T-cell (primary cell): ENCODE measurements around the gene TMEM131L. TPM values are rescaled to one million over a fixed set of nuclear protein-coding genes. Genes with fewer than 3 reads are reported as not detected.
"Not testable (repeated sequence)": the region's sequence is repeated elsewhere in the genome, so short reads cannot be mapped to it uniquely, and the experiment has no call there.

Experiments used
- ATAC-seq, 4 experiments: fragments of 200-7000 bp in 3 of 4; fragments of 150-1000 bp in 1 of 4; cut with Tn5 transposase; replicated peaks in 1 of 4; 1 replicate in 3 of 4; 2 replicates in 1 of 4; pipeline ENCODE4 v1.10.0; 2021; ENCODE audit warnings: moderate library complexity in 3 of 4, mild to moderate bottlenecking in 2 of 4, moderate number of reproducible peaks in 1 of 4
- CTCF ChIA-PET, 2 donors: fragments of 300-600 bp; sonication (Branson Sonifier 250); formaldehyde crosslinking; loops; one replicate each; lab custom pipeline; 2022; ENCODE audit warnings: antibody characterized with exemption in 2 of 2; lab: Charles Lee
- POLR2A ChIA-PET, 2 donors: fragments of 300-600 bp; sonication (Branson Sonifier 250); formaldehyde crosslinking; loops; one replicate each; lab custom pipeline; 2022; ENCODE audit warnings: antibody characterized with exemption in 2 of 2; lab: Charles Lee
- DNase-seq, 35 experiments: peaks; one replicate each; pipeline versions ENCODE4 v3.0.0 to v3.0.0-alpha.2; 2013 to 2023
- H3K27ac ChIP-seq: one replicate; pipeline ENCODE4 v1.5.1; 2013; ENCODE audit warnings: low read length
- H3K27me3 ChIP-seq, 2 experiments: replicated peaks in 1 of 2; 1 replicate in 1 of 2; 2 replicates in 1 of 2; pipeline versions ENCODE4 v1.6.1 to v1.7.0; 2013; ENCODE audit warnings: low read length in 1 of 2, mixed read lengths in 1 of 2; ENCODE audit not compliant: control insufficient read depth in 2 of 2, insufficient read depth in 2 of 2; ENCODE audit errors: extremely low read depth in 1 of 2
- H3K36me3 ChIP-seq, 2 donors: 1 replicate in 1 of 2; 2 replicates in 1 of 2; pipeline versions ENCODE4 v1.6.1 to v1.7.0; 2013; ENCODE audit warnings: low read length in 1 of 2; ENCODE audit not compliant: control insufficient read depth in 2 of 2, insufficient read depth in 1 of 2; ENCODE audit errors: extremely low read depth in 1 of 2
- H3K4me1 ChIP-seq, 2 experiments: 1 replicate in 1 of 2; 2 replicates in 1 of 2; pipeline versions ENCODE4 v1.6.1 to v1.7.0; 2013; ENCODE audit warnings: low read length in 2 of 2, mixed read lengths in 1 of 2; ENCODE audit not compliant: insufficient read depth in 2 of 2, control insufficient read depth in 1 of 2; ENCODE audit errors: extremely low read depth in 1 of 2
- H3K4me3 ChIP-seq, 2 donors: 1 replicate in 1 of 2; 2 replicates in 1 of 2; pipeline versions ENCODE4 v1.5.1 to v1.7.0; 2013; ENCODE audit warnings: mild to moderate bottlenecking in 2 of 2, low read length in 1 of 2, moderate library complexity in 1 of 2; ENCODE audit not compliant: control insufficient read depth in 1 of 2; ENCODE audit errors: extremely low read depth in 1 of 2
- H3K9me3 ChIP-seq: 2 replicates; pipeline ENCODE4 v1.7.0; 2013
- H3K27ac Mint-ChIP-seq, 2 donors: one replicate each; pipeline ENCODE4 v1.8.0; 2020 to 2021; ENCODE audit warnings: mild to moderate bottlenecking in 2 of 2, mixed read lengths in 2 of 2
- H3K27me3 Mint-ChIP-seq, 2 donors: one replicate each; pipeline ENCODE4 v1.8.0; 2021 to 2022; ENCODE audit warnings: mixed read lengths in 2 of 2
- H3K36me3 Mint-ChIP-seq: one replicate; pipeline ENCODE4 v1.8.0; 2021; ENCODE audit warnings: mixed read lengths
- H3K4me1 Mint-ChIP-seq, 3 donors: one replicate each; pipeline ENCODE4 v1.8.0; 2020 to 2022; ENCODE audit warnings: mixed read lengths in 3 of 3, mild to moderate bottlenecking in 1 of 3
- H3K4me3 Mint-ChIP-seq, 3 donors: one replicate each; pipeline ENCODE4 v1.8.0; 2020 to 2022; ENCODE audit warnings: mild to moderate bottlenecking in 3 of 3, mixed read lengths in 3 of 3, moderate library complexity in 3 of 3
- H3K9me3 Mint-ChIP-seq, 3 donors: one replicate each; pipeline ENCODE4 v1.8.0; 2020 to 2022; ENCODE audit warnings: mixed read lengths in 3 of 3
- WGBS: methylation state at CpG from one replicate; pipeline ENCODE4 v1.1.5; 2013; ENCODE audit warnings: missing lambda C conversion rate; ENCODE audit not compliant: insufficient coverage; 5-methylcytosine and 5-hydroxymethylcytosine counted together
- total RNA-seq, 35 experiments: library from RNA in 6 of 35; stranded (reverse) in 6 of 35; fragments of 120-200 nt in 1 of 35; gene quantifications; one replicate each; pipeline versions ENCODE4 v1.2.1 to v1.2.4 and lab custom pipeline; 2013 to 2026

Gene TMEM131L
- total RNA-seq (100 to 1,000 TPM in 1 of 5 donors, 10 to 100 TPM in 4; 60.7 to 115 (median 72.6) TPM), total RNA-seq (lab: John Stamatoyannopoulos, UW) (57.9 to 199 (median 159) reads per million in 29 experiments)
- total RNA-seq (2013), result 71.2 TPM

- H3K4me3 Mint-ChIP-seq, result peak within 1 kb of the TSS; percentile 94 to 96 (median 94)
- ChIA-PET CTCF (interaction anchor here (0.5 to 2.5 kb wide), 20 partner anchors 12 to 787 kb away, joined by 3 to 24 read pairs (median 3); no protein-coding TSS in a partner anchor), POLR2A (interaction anchor here (0.5 to 1.4 kb wide), 12 partner anchors 17 to 128 kb away, joined by 3 to 11 read pairs (median 3); no protein-coding TSS in a partner anchor)
- H3K27ac Mint-ChIP-seq, result peak within 1 kb of the TSS; percentile 92 to 97
- ATAC-seq, result peak; percentile 80 to 83 (median 83)
- peak; percentile 47 to 90 (median 65) for DNase-seq
- no peaks in the 10 kb centered on the region for H3K27me3 Mint-ChIP-seq
- Histone ChIP-seq H3K36me3 (peaks cover 0 to 7% of the 10 kb centered on the region in 2 donors), H3K9me3 (no peaks in the 10 kb centered on the region), H3K27ac (peak within 1 kb of the TSS; percentile 88), H3K4me3 (peak within 1 kb of the TSS; percentile 95 to 97), H3K4me1 (peaks cover 29 to 30% of the 10 kb centered on the region in 2 experiments), H3K27me3 (no peaks in the 10 kb centered on the region)
- H3K36me3 Mint-ChIP-seq, result peaks cover 5% of the 10 kb centered on the region
- H3K9me3 Mint-ChIP-seq, result no peaks in the 10 kb centered on the region
- H3K4me1 Mint-ChIP-seq, result peaks cover 37 to 45% (median 43%) of the 10 kb centered on the region in 3 donors
- under 1% methylated on average over 95 of the region's 103 CpGs for WGBS
These were observed at the start of gene TMEM131L for GRCh38 chr4:153466081-153466948. TMEM131L (plus strand) TSS chr4:153466360; CDS start chr4:153466398, 38 bp downstream.

- H3K4me3 ChIP-seq, H3K27ac ChIP-seq, H3K9me3 ChIP-seq, H3K27me3 Mint-ChIP-seq, H3K27ac Mint-ChIP-seq, H3K4me1 ChIP-seq, DNase-seq, H3K27me3 ChIP-seq, H3K4me3 Mint-ChIP-seq, H3K36me3 Mint-ChIP-seq, H3K9me3 Mint-ChIP-seq, H3K36me3 ChIP-seq, ATAC-seq: not testable (repeated sequence)
- ChIA-PET CTCF (interaction anchor here (0.6 to 0.7 kb wide), 3 partner anchors 25 to 92 kb away, joined by 3 to 5 read pairs (median 3); partner anchors contain the start of gene TMEM131L (in 1 of the 2)), POLR2A (interaction anchor here in 1 of 2 donors (0.7 kb wide), 1 partner anchor 49 kb away, joined by 4 read pairs; no protein-coding TSS in a partner anchor)
- H3K4me1 Mint-ChIP-seq, result peaks cover 14 to 20% (median 14%) of the 10 kb centered on the region in 3 donors
- WGBS, result 100% methylated on average over 3 of the region's 8 CpGs
These were observed 49.7 kb upstream of the TMEM131L start for GRCh38 chr4:153416456-153416855.

- no peaks in the 10 kb centered on the region for H3K36me3 Mint-ChIP-seq
These were observed 48.0 kb upstream of the TMEM131L start for GRCh38 chr4:153418121-153418520.

GRCh38 chr4:153418558-153418957 is 47.6 kb upstream of the TMEM131L start:
- H3K4me1 ChIP-seq, result no peaks in the 10 kb centered on the region
- no peak overlapping the region for H3K4me3 Mint-ChIP-seq
- H3K27me3 Mint-ChIP-seq, result no peaks in the 10 kb centered on the region
- H3K9me3 ChIP-seq, result no peaks in the 10 kb centered on the region
- peak overlapping the region in 1 of 2 donors; percentile 7 for H3K27ac Mint-ChIP-seq
- no peaks in the 10 kb centered on the region for H3K9me3 Mint-ChIP-seq
- H3K27ac ChIP-seq, result no peak overlapping the region
- DNase-seq, result no peak
- POLR2A ChIA-PET, result no interaction called here
- no peaks in the 10 kb centered on the region for H3K36me3 ChIP-seq
- CTCF ChIA-PET, result interaction anchor here in 1 of 2 donors (0.9 to 1.0 kb wide), 2 partner anchors 8 to 87 kb away, joined by 3 to 4 read pairs; no protein-coding TSS in a partner anchor
- no peak for ATAC-seq
- H3K4me1 Mint-ChIP-seq, result peaks cover 9 to 21% (median 10%) of the 10 kb centered on the region in 3 donors
- no peak overlapping the region for H3K4me3 ChIP-seq
- 80% methylated on average over 2 of the region's 3 CpGs for WGBS
- H3K36me3 Mint-ChIP-seq, result no peaks in the 10 kb centered on the region
- H3K27me3 ChIP-seq, result no peaks in the 10 kb centered on the region

More at GRCh38 chr4:153418121-153418520, 48.0 kb upstream of the TMEM131L start:
- H3K27me3 Mint-ChIP-seq, result no peaks in the 10 kb centered on the region
- no peak overlapping the region for H3K4me3 Mint-ChIP-seq
- DNase-seq (no peak), ATAC-seq (no peak)
- Histone ChIP-seq H3K36me3 (no peaks in the 10 kb centered on the region), H3K27ac (no peak overlapping the region), H3K9me3 (no peaks in the 10 kb centered on the region), H3K27me3 (no peaks in the 10 kb centered on the region), H3K4me3 (no peak overlapping the region), H3K4me1 (no peaks in the 10 kb centered on the region)
- H3K9me3 Mint-ChIP-seq, result no peaks in the 10 kb centered on the region
- peaks cover 9 to 21% (median 10%) of the 10 kb centered on the region in 3 donors for H3K4me1 Mint-ChIP-seq
- no peak overlapping the region for H3K27ac Mint-ChIP-seq
- POLR2A ChIA-PET, result interaction anchor here in 1 of 2 donors (0.7 kb wide), 1 partner anchor 544 kb away, joined by 6 read pairs; no protein-coding TSS in a partner anchor
- CTCF ChIA-PET, result interaction anchor here (0.9 kb wide), 2 partner anchors 9 to 21 kb away, joined by 3 to 4 read pairs; no protein-coding TSS in a partner anchor
- WGBS, result 95% methylated on average over 3 of the region's 7 CpGs

GRCh38 chr4:153419029-153419428 is 47.1 kb upstream of the TMEM131L start:
- Histone ChIP-seq H3K36me3 (no peaks in the 10 kb centered on the region), H3K27ac (no peak overlapping the region), H3K9me3 (no peaks in the 10 kb centered on the region), H3K27me3 (no peaks in the 10 kb centered on the region), H3K4me1 (no peaks in the 10 kb centered on the region), H3K4me3 (no peak overlapping the region)
- Mint-ChIP-seq H3K27me3 (no peaks in the 10 kb centered on the region), H3K4me1 (peaks cover 9 to 21% (median 10%) of the 10 kb centered on the region in 3 donors), H3K27ac (peak overlapping the region in 1 of 2 donors; percentile 7), H3K9me3 (no peaks in the 10 kb centered on the region), H3K36me3 (no peaks in the 10 kb centered on the region), H3K4me3 (no peak overlapping the region)
- ChIA-PET POLR2A (no interaction called here), CTCF (interaction anchor here in 1 of 2 donors (1.0 kb wide), 1 partner anchor 86 kb away, joined by 3 read pairs; no protein-coding TSS in a partner anchor)
- no CpG with 5 or more reads among the region's 5 CpGs for WGBS
- DNase-seq (no peak), ATAC-seq (no peak)
